NK-92 (cell line): ENCODE results near the gene BIN2.
"Not testable (repeated sequence)": the region's sequence is repeated elsewhere in the genome, so short reads cannot be mapped to it uniquely, and the experiment has no call there.

Experiments used
- DNase-seq: peaks from one replicate; lab custom pipeline; 2025; ENCODE audit not compliant: unreplicated experiment; lab: John Stamatoyannopoulos, UW

BIN2 gene

DNA sequence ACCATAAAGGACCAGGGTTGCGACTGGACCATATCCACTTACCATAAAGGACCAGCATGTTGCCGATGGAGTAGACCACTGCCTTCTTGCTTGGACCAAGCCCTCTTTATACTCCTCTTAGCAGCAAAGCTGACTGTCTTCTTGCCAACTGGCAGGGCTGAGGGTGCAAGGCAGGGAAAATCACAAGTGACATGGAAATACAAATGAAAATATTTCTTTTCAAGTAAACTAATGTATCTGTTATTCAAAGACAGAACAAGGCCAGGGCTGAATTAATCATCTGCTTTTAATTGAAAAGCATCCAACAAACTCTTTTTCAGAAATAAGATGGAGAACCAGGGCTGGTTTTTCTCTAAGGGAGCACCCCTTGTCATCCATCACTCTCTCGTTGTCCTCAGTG lies 22.6 kb upstream of the BIN2 start, which contains the start of gene CELA1:
Gene CELA1 (minus strand): TSS at position 99 of the 400 bp plus-strand sequence. CDS start 41 bp downstream, at position 58.
- DNase-seq = no peak

- no peak for DNase-seq
Measured at GRCh38 chr12:51345681-51346080, 21.7 kb upstream of the BIN2 start.

DNA sequence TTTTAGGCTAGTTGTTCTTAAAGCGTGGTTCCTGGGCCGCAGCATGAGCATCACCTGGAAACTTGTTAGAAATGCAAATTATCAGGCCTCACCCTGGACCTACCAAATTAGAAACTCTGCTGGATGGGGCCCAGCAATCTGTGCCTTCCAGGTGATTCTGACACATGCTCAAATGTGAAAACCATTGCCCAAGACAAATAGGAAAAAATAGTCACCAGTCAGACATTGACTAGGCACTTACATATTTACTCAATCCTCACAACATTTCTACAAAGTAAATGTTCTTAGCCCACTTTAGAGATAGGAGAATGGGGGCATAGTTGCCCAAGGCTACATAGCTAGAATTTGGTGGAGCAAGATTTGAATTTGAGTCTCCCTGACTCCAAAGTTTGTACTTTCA lies 19.2 kb upstream of the BIN2 start:
- no peak for DNase-seq

DNA sequence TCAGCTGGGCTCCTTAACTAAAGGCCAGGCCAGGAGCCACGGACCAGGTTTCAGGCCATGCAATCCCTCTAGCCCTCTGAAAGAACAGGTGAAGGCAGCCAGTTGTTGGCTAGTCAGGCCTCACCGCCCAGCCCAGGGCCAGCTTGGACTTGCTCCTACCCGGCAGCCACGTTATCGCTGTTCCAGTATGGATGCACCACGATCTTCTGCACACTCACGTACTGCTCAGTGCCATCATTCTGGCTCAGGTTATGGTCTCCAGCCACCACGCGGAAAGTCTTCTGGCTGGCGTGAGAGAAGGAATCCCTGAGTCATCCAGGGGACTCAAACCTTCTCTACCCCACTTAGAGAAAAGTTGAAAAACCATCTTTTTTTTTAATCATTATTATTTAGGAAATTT lies 18.4 kb upstream of the BIN2 start:
- DNase-seq = no peak

- no peak for DNase-seq
Measured at GRCh38 chr12:51341251-51342007, 17.5 kb upstream of the BIN2 start.

DNA sequence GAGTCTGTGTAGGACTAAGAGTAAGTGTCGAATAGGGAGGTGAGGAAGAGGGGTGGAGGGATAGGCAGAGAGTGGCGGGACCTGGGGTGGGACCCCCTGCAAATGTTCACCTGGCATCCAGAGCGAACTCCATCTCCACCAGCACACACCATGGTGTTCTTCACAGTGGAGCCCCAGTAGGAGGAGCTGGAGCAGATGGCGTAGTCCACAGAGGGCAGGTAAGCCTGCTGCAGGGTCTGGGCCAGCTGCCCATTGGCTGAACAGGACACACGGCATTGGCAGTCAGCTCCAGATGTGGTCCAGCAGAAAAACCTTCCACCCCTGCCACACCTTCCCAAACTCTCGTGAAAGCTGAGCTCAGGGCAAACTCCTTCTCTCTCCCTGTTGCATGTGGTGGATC lies 15.8 kb upstream of the BIN2 start:
- no peak for DNase-seq

DNA sequence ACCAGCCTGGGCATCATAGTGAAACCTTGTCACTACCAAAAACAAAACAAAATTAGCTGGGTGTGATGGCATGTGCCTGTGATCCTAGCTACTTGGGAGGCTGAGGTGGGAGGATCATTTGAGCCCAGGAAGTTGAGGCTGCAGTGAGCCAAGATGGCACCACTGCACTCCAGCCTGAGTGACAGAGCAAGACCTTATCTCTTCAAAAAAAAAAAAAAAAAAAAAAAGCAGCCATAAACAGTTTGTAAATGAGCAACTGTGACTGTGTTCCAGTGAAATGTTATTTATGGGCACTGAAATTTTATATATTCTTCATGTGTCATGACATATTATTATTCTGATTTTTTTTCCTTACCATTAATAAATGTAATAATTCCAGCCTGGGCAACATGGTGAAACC lies 13.4 kb upstream of the BIN2 start:
- DNase-seq = not testable (repeated sequence)

GRCh38 chr12:51335931-51336330 lies 12.0 kb upstream of the BIN2 start:
- no peak for DNase-seq

DNA sequence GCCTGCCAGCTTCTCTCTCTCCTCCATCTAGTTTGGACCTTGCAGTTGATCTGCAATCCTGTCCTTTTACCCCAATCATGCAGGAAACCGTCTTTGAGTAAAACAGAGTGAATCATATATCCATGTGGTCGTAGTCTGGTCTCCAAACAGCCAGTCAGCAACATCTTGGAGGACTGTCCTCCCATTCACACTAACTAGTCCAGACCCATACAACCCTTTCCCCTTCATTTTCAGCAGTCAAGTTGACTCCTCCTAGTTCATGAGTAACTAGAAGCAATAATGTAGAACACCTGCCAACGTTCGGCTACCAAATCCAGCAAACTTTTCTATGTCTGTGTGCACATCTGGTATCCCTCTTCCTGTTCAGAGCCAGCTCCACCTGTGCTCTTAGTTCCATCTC lies 10.8 kb upstream of the BIN2 start:
- no peak for DNase-seq

- DNase-seq = no peak
Measured at GRCh38 chr12:51333536-51333935, 9.6 kb upstream of the BIN2 start.

- DNase-seq = no peak
Measured at GRCh38 chr12:51330186-51330585, 6.2 kb upstream of the BIN2 start.

GRCh38 chr12:51329742-51330141 lies 5.8 kb upstream of the BIN2 start:
- DNase-seq = no peak

DNA sequence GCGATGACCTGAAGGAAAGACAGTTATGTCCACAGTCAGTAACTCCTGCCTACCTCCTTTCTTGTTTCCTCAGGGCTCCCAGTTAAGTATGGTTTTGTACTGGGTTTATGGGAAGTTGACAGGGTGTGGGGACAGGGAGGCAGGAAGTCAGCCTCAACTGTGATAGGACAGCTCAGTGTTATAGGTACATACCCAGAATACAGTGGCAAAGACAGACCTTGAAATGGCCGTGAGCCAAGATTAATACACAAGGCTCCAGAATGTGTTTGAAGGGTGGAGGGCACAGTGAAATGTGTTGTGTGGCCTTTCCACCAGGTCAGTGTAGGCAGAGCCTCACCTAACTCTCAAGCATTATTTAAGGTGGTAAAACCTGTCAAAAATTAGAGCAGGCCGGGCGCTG lies 4.6 kb upstream of the BIN2 start:
- no peak for DNase-seq

DNA sequence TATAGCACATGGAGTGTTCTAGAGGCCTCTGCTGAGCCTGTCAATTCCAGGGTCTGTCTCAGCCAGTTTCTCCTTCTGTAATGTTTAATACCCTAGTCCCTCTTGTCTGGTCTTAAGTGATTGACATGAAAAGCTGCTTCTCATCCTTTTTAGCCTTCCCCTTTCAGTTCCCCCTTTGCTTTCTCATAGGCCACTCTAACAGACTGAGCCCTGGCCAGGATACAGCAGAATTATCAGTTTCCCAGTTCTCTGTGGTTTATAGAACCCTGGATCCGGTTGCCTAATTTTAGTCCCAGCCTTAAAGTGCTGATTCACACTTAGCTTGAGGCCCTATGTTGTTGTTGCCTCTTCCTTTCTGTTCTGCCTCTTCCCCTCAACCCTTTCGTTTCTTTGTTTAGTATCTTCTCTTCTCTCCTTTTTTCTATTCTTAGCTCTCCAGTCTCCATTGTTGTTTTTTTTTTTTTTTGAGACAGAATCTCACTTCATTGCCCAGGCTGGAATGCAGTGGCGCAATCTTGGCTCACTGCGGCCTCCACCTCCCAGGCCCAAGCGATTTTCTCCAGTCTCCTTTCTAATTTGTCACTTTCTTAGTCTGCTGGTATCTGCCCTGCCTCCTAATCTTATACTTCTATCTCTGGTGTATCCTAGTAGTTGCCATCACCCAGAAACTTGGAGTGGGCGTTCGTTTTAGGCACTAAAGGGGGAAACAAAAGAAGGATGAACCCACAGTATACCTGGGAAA lies 2.9 kb upstream of the BIN2 start:
- no peak for DNase-seq

GRCh38 chr12:51324953-51325352 lies 979 bp upstream of the BIN2 start:
- no peak for DNase-seq

DNA sequence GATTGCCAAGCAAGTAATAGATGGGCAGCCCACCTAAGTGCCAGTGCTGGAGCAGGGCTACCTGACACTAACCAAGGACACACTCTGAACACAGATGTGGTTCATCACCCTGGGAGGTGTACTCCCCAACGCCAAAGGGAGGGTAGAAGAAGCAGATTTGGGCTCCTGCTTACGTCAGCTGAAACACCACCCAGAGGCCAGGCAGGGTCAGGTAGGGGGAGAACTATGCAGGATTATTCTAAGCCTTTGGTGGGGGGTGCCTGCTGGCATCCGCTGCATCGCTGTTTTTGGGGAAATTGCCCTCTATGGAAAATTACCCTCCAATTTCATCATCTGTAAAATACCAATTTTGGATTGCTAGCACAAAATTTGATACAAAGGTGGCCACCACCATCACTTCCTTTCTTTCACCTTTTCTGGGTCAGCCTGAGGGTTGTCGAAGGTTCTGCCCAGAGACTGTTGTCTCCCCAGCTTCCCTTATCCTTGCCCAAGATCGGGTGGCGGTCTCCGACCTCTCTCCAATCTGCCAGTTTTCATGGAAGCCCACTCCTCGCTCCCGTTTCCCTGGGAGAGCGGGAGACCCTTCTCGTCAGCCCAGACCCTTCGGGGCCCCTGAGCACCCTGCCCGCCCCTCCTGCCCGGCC lies 535 bp downstream of the BIN2 start:
- no peak for DNase-seq

DNA sequence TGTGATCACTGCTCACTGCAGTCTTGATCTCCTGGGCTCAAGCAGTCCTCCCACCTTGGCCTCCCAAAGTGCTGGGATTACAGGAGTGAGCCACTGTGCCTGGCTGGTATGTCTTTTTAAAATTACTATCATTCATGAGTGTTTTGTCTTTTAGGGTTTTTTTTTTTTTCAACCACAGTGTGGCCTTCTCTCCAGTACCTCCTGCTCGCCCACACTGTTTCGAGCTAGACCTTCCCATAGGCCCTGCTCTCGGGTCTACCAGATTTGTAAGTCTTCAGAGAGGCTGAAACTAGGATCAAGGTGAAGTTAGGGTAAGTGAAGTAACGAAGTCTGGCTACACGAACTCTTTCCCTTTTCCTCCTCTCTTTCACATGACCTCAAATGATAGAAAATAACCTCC lies 1.5 kb downstream of the BIN2 start:
- no peak for DNase-seq

DNA sequence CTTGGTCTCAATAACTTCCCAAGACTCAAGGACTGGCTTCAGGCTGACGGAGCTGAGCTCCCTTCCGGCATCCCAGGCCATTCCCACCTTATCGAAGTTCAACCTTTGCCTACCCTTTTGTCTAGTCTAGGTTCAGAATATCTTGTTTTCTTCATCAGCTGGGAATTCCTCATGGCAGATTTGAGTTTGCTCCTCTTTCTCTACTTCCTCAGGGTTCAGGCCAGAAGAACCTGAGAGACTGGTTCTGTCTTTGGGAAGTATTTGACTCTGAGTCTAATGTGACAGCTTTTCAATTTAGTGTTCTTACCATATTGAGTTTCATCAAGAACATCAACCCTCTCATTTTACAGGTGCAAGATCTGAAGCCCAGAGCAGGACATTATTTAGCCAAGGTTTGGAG lies 2.1 kb downstream of the BIN2 start:
- no peak for DNase-seq

GRCh38 chr12:51320695-51321320 lies 3.2 kb downstream of the BIN2 start:
- DNase-seq = no peak

DNA sequence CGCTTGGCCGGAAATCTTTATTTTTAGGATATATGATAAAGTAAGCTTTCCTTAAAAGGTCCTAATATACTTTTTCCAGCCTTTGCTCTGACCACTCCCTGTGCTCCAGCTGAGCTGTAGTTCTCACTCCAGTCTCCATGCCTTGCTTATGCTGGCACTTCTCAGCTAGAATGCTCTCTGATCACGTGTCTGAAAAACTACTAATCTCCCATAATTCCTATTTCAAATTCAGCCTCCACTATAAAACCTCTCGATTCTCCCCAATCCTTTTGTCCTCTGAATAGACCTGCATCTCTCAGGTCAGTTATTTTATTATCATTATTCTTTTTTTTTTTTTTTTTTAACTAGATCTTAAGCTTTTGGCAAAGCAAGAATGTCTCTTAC lies 3.7 kb downstream of the BIN2 start:
- DNase-seq = no peak

GRCh38 chr12:51318846-51319599 lies 5.0 kb downstream of the BIN2 start:
- no peak for DNase-seq
